ENCODE measurements around the gene ARPP19.
"Not testable (repeated sequence)": the region's sequence is repeated elsewhere in the genome, so short reads cannot be mapped to it uniquely, and the experiment has no call there.

DNA sequence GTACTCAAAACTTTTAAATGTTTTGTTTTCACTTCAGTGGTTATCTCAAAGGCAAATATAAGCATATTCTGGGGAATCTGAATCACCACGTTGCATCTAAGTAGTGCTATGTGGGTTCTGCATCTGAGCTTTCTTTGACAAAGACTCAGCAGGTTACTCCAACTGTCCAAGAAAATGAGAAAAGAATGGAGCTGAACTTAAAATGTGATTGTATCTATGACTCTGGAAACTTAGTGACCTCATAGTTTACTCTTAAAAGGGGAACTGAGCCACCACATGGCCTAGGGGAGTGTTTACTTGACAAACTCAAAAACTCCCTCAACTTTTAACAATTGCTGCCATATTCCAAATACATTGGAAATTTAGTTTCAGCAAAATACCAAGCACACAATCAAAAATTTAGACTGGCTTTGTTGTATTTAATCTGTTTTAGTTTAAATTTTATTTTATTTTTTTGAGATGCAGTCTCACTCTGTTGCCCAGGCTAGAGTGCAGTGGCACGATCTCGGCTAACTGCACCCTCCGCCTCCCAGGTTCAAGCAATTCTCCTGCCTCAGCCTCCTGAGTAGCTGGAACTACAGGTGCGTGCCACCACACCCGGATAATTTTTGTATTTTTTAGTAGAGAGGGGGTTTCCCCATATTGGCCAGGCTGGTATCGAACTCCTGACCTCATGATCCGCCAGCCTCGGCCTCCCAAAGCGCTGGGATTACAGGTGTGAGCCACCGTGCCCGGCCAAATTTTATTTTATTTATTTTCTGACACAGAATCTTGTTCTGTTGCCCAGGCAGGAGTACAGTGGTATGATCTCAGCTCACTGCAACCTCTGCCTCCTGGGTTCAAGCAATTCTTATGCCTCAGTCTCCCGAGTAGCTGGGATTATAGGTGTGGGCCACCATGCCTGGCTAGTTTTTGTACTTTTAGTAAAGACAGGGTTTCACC lies 3.1 kb downstream of the ARPP19 start:
- TF ChIP-seq POLR2A (IDR thresholded peaks at IDR 0.05; ENCODE audit: low read depth, low read length); SMC3 (IDR thresholded peaks at IDR 0.05; ENCODE audit: low read depth, low read length); RAD21 (IDR thresholded peaks at IDR 0.05; ENCODE audit: low read length); RFX5 (IDR thresholded peaks at IDR 0.05; ENCODE audit: low read depth, low read length); CHD1 (IDR thresholded peaks at IDR 0.05; ENCODE audit: low read depth, low read length); RCOR1 (IDR thresholded peaks at IDR 0.05; ENCODE audit: insufficient replicate concordance, low read length); MXI1 (IDR thresholded peaks at IDR 0.05; ENCODE audit: borderline replicate concordance, low read depth, low read length); BHLHE40 (IDR thresholded peaks at IDR 0.05; ENCODE audit: low read depth, low read length): not testable (repeated sequence)
- TF ChIP-seq, protein P1, sequence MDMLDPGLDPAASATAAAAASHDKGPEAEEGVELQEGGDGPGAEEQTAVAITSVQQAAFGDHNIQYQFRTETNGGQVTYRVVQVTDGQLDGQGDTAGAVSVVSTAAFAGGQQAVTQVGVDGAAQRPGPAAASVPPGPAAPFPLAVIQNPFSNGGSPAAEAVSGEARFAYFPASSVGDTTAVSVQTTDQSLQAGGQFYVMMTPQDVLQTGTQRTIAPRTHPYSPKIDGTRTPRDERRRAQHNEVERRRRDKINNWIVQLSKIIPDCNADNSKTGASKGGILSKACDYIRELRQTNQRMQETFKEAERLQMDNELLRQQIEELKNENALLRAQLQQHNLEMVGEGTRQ (IDR thresholded peaks at IDR 0.05; ENCODE audit: low read depth, low read length): not testable (repeated sequence)
- TF ChIP-seq, protein P2, sequence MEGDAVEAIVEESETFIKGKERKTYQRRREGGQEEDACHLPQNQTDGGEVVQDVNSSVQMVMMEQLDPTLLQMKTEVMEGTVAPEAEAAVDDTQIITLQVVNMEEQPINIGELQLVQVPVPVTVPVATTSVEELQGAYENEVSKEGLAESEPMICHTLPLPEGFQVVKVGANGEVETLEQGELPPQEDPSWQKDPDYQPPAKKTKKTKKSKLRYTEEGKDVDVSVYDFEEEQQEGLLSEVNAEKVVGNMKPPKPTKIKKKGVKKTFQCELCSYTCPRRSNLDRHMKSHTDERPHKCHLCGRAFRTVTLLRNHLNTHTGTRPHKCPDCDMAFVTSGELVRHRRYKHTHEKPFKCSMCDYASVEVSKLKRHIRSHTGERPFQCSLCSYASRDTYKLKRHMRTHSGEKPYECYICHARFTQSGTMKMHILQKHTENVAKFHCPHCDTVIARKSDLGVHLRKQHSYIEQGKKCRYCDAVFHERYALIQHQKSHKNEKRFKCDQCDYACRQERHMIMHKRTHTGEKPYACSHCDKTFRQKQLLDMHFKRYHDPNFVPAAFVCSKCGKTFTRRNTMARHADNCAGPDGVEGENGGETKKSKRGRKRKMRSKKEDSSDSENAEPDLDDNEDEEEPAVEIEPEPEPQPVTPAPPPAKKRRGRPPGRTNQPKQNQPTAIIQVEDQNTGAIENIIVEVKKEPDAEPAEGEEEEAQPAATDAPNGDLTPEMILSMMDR (conservative IDR thresholded peaks at IDR 0.05; ENCODE audit: low read depth, low read length): not testable (repeated sequence)

Data from IMR-90 (cell line).